Astrocyte (in vitro differentiated cells and primary cell): ENCODE results near the gene CRYBA4. TPM values are rescaled to one million over a fixed set of nuclear protein-coding genes. Genes with fewer than 3 reads are reported as not detected.

Experiments
- DNase-seq: peaks from one replicate; pipeline ENCODE4 v3.0.0-alpha.2; 2010; ENCODE audit warnings: low read depth
- FAIRE-seq: peaks from 2 replicates; lab custom pipeline; 2011; peaks lifted over from hg19 to GRCh38; lab: Jason Lieb, UNC
- H2AFZ ChIP-seq: 2 replicates; pipeline ENCODE4 v1.6.0; 2012; ENCODE audit warnings: low read depth, low read length, inconsistent platforms
- H3K27ac ChIP-seq: 2 replicates; pipeline ENCODE4 v1.5.1; 2011; ENCODE audit warnings: low read depth, low read length, inconsistent platforms
- H3K27me3 ChIP-seq: 2 replicates; pipeline ENCODE4 v1.6.0; 2011; ENCODE audit warnings: low read length, inconsistent platforms; ENCODE audit not compliant: insufficient read depth
- H3K36me3 ChIP-seq: 2 replicates; pipeline ENCODE4 v1.5.1; 2011; ENCODE audit warnings: low read length, inconsistent platforms; ENCODE audit not compliant: insufficient read depth
- H3K4me1 ChIP-seq: 2 replicates; pipeline ENCODE4 v1.5.1; 2011; ENCODE audit warnings: low read length, inconsistent platforms; ENCODE audit not compliant: insufficient read depth
- H3K4me2 ChIP-seq: 2 replicates; pipeline ENCODE4 v1.6.0; 2012; ENCODE audit warnings: low read length, inconsistent platforms
- H3K4me3 ChIP-seq: 2 replicates; pipeline ENCODE4 v1.5.1; 2011; ENCODE audit warnings: low read depth, mild to moderate bottlenecking, low read length, inconsistent platforms; ENCODE audit not compliant: insufficient read depth
- H3K79me2 ChIP-seq: 2 replicates; pipeline ENCODE4 v1.6.0; 2012; ENCODE audit warnings: mild to moderate bottlenecking, low read length, inconsistent platforms; ENCODE audit not compliant: insufficient read depth
- H3K9ac ChIP-seq: 2 replicates; pipeline ENCODE4 v1.6.0; 2012; ENCODE audit warnings: mild to moderate bottlenecking, low read length, inconsistent platforms
- H3K9me3 ChIP-seq: 2 replicates; pipeline ENCODE4 v1.5.1; 2012; ENCODE audit warnings: low read depth, mild to moderate bottlenecking, low read length, inconsistent platforms; ENCODE audit not compliant: insufficient read depth
- H4K20me1 ChIP-seq: 2 replicates; pipeline ENCODE4 v1.6.0; 2012; ENCODE audit warnings: low read length, inconsistent platforms; ENCODE audit not compliant: insufficient read depth
- H3K27ac Mint-ChIP-seq: one replicate; pipeline ENCODE4 v1.8.0; 2021; ENCODE audit warnings: mild to moderate bottlenecking, mixed read lengths; ENCODE audit not compliant: unreplicated experiment
- H3K27me3 Mint-ChIP-seq: one replicate; pipeline ENCODE4 v1.8.0; 2021; ENCODE audit warnings: low read depth, mixed read lengths; ENCODE audit not compliant: unreplicated experiment
- H3K36me3 Mint-ChIP-seq: one replicate; pipeline ENCODE4 v1.8.0; 2021; ENCODE audit warnings: low read depth, mixed read lengths; ENCODE audit not compliant: unreplicated experiment
- H3K4me1 Mint-ChIP-seq: one replicate; pipeline ENCODE4 v1.8.0; 2021; ENCODE audit warnings: low read depth, mixed read lengths; ENCODE audit not compliant: unreplicated experiment
- H3K4me3 Mint-ChIP-seq: one replicate; pipeline ENCODE4 v1.8.0; 2021; ENCODE audit warnings: mild to moderate bottlenecking, moderate library complexity, mixed read lengths; ENCODE audit not compliant: unreplicated experiment
- H3K9me3 Mint-ChIP-seq: one replicate; pipeline ENCODE4 v1.8.0; 2021; ENCODE audit warnings: mild to moderate bottlenecking, mixed read lengths; ENCODE audit not compliant: unreplicated experiment
- CTCF ChIP-seq: IDR thresholded peaks from 2 replicates; pipeline ENCODE4 v1.5.1; 2011; ENCODE audit warnings: low read depth, mild to moderate bottlenecking, inconsistent platforms, low read length, moderate library complexity; ENCODE audit not compliant: insufficient read depth
- EZH2 ChIP-seq: IDR thresholded peaks from 2 replicates; pipeline ENCODE4 v1.6.1; 2012; ENCODE audit warnings: mild to moderate bottlenecking, low read length, inconsistent platforms; ENCODE audit not compliant: insufficient read depth
- total RNA-seq: library from RNA; stranded (reverse); gene quantifications from 2 replicates; pipeline ENCODE4 v1.2.1, GENCODE V29; 2021

The CRYBA4 gene
- total RNA-seq, 1 donor from 2014 or later, result 1.1 TPM

GRCh38 chr22:26609287-26609686, 12.5 kb upstream of the CRYBA4 start:
- Histone ChIP-seq H3K4me1 (peaks cover 21% of the 10 kb centered on the region), H2AFZ (no peak overlapping the region), H3K27me3 (peaks cover 3% of the 10 kb centered on the region), H4K20me1 (no peaks in the 10 kb centered on the region), H3K9ac (no peak overlapping the region), H3K36me3 (no peaks in the 10 kb centered on the region), H3K79me2 (no peaks in the 10 kb centered on the region), H3K27ac (no peak overlapping the region), H3K9me3 (no peaks in the 10 kb centered on the region), H3K4me3 (no peak overlapping the region), H3K4me2 (no peak overlapping the region)
- Mint-ChIP-seq H3K27ac (no peak overlapping the region), H3K36me3 (peaks cover 3% of the 10 kb centered on the region), H3K9me3 (no peaks in the 10 kb centered on the region), H3K27me3 (peaks cover 30% of the 10 kb centered on the region), H3K4me3 (no peak overlapping the region), H3K4me1 (peaks cover 5% of the 10 kb centered on the region)
- no peak for DNase-seq
- no peak for FAIRE-seq
- TF ChIP-seq CTCF, result no peak
- TF ChIP-seq EZH2, result no peak

- Histone ChIP-seq H3K9me3 (no peaks in the 10 kb centered on the region), H3K36me3 (no peaks in the 10 kb centered on the region), H3K4me3 (no peak overlapping the region), H3K79me2 (no peaks in the 10 kb centered on the region), H2AFZ (no peak overlapping the region), H3K27me3 (peaks cover 3% of the 10 kb centered on the region), H3K9ac (peak overlapping the region; percentile 59), H3K4me1 (peaks cover 21% of the 10 kb centered on the region), H3K27ac (peak overlapping the region; percentile 65), H3K4me2 (peak overlapping the region; percentile 62), H4K20me1 (no peaks in the 10 kb centered on the region)
- Mint-ChIP-seq H3K27ac (peak overlapping the region; percentile 90), H3K36me3 (peaks cover 3% of the 10 kb centered on the region), H3K4me1 (peaks cover 5% of the 10 kb centered on the region), H3K9me3 (no peaks in the 10 kb centered on the region), H3K4me3 (no peak overlapping the region), H3K27me3 (peaks cover 24% of the 10 kb centered on the region)
- DNase-seq (peak; percentile 96), FAIRE-seq (peak; percentile 89)
- no peak for TF ChIP-seq EZH2
Observed at GRCh38 chr22:26610072-26610958, 11.4 kb upstream of the CRYBA4 start.

- H3K4me3 ChIP-seq, result no peak overlapping the region
- H3K9me3 ChIP-seq, result no peaks in the 10 kb centered on the region
- H3K27ac ChIP-seq, result peak overlapping the region; percentile 38
- no peaks in the 10 kb centered on the region for H3K9me3 Mint-ChIP-seq
- H3K4me1 Mint-ChIP-seq, result peaks cover 5% of the 10 kb centered on the region
- peaks cover 3% of the 10 kb centered on the region for H3K36me3 Mint-ChIP-seq
- H3K4me2 ChIP-seq, result peak overlapping the region; percentile 62
- H3K4me3 Mint-ChIP-seq, result no peak overlapping the region
- H3K79me2 ChIP-seq, result no peaks in the 10 kb centered on the region
- no peak overlapping the region for H2AFZ ChIP-seq
- no peak for TF ChIP-seq EZH2
- TF ChIP-seq CTCF, result no peak
- H3K4me1 ChIP-seq, result peaks cover 21% of the 10 kb centered on the region
- H3K9ac ChIP-seq, result peak overlapping the region; percentile 8
- peak; percentile 74 for FAIRE-seq
- peaks cover 3% of the 10 kb centered on the region for H3K27me3 ChIP-seq
- no peak overlapping the region for H3K27ac Mint-ChIP-seq
- H3K36me3 ChIP-seq, result no peaks in the 10 kb centered on the region
- peaks cover 24% of the 10 kb centered on the region for H3K27me3 Mint-ChIP-seq
- H4K20me1 ChIP-seq, result no peaks in the 10 kb centered on the region
- DNase-seq, result peak; percentile 35
Observed at GRCh38 chr22:26610996-26611395, 10.8 kb upstream of the CRYBA4 start.
